Astrocyte (in vitro differentiated cells and primary cell): ENCODE measurements around the gene BNIPL. TPM values are rescaled to one million over a fixed set of nuclear protein-coding genes. Genes with fewer than 3 reads are reported as not detected.

Experiments
- DNase-seq: peaks from one replicate; pipeline ENCODE4 v3.0.0-alpha.2; 2010; ENCODE audit warnings: low read depth
- FAIRE-seq: peaks from 2 replicates; lab custom pipeline; 2011; peaks lifted over from hg19 to GRCh38; lab: Jason Lieb, UNC
- H2AFZ ChIP-seq: 2 replicates; pipeline ENCODE4 v1.6.0; 2012; ENCODE audit warnings: low read depth, low read length, inconsistent platforms
- H3K27ac ChIP-seq: 2 replicates; pipeline ENCODE4 v1.5.1; 2011; ENCODE audit warnings: low read depth, low read length, inconsistent platforms
- H3K27me3 ChIP-seq: 2 replicates; pipeline ENCODE4 v1.6.0; 2011; ENCODE audit warnings: low read length, inconsistent platforms; ENCODE audit not compliant: insufficient read depth
- H3K36me3 ChIP-seq: 2 replicates; pipeline ENCODE4 v1.5.1; 2011; ENCODE audit warnings: low read length, inconsistent platforms; ENCODE audit not compliant: insufficient read depth
- H3K4me1 ChIP-seq: 2 replicates; pipeline ENCODE4 v1.5.1; 2011; ENCODE audit warnings: low read length, inconsistent platforms; ENCODE audit not compliant: insufficient read depth
- H3K4me2 ChIP-seq: 2 replicates; pipeline ENCODE4 v1.6.0; 2012; ENCODE audit warnings: low read length, inconsistent platforms
- H3K4me3 ChIP-seq: 2 replicates; pipeline ENCODE4 v1.5.1; 2011; ENCODE audit warnings: low read depth, mild to moderate bottlenecking, low read length, inconsistent platforms; ENCODE audit not compliant: insufficient read depth
- H3K79me2 ChIP-seq: 2 replicates; pipeline ENCODE4 v1.6.0; 2012; ENCODE audit warnings: mild to moderate bottlenecking, low read length, inconsistent platforms; ENCODE audit not compliant: insufficient read depth
- H3K9ac ChIP-seq: 2 replicates; pipeline ENCODE4 v1.6.0; 2012; ENCODE audit warnings: mild to moderate bottlenecking, low read length, inconsistent platforms
- H3K9me3 ChIP-seq: 2 replicates; pipeline ENCODE4 v1.5.1; 2012; ENCODE audit warnings: low read depth, mild to moderate bottlenecking, low read length, inconsistent platforms; ENCODE audit not compliant: insufficient read depth
- H4K20me1 ChIP-seq: 2 replicates; pipeline ENCODE4 v1.6.0; 2012; ENCODE audit warnings: low read length, inconsistent platforms; ENCODE audit not compliant: insufficient read depth
- H3K27ac Mint-ChIP-seq: one replicate; pipeline ENCODE4 v1.8.0; 2021; ENCODE audit warnings: mild to moderate bottlenecking, mixed read lengths; ENCODE audit not compliant: unreplicated experiment
- H3K27me3 Mint-ChIP-seq: one replicate; pipeline ENCODE4 v1.8.0; 2021; ENCODE audit warnings: low read depth, mixed read lengths; ENCODE audit not compliant: unreplicated experiment
- H3K36me3 Mint-ChIP-seq: one replicate; pipeline ENCODE4 v1.8.0; 2021; ENCODE audit warnings: low read depth, mixed read lengths; ENCODE audit not compliant: unreplicated experiment
- H3K4me1 Mint-ChIP-seq: one replicate; pipeline ENCODE4 v1.8.0; 2021; ENCODE audit warnings: low read depth, mixed read lengths; ENCODE audit not compliant: unreplicated experiment
- H3K4me3 Mint-ChIP-seq: one replicate; pipeline ENCODE4 v1.8.0; 2021; ENCODE audit warnings: mild to moderate bottlenecking, moderate library complexity, mixed read lengths; ENCODE audit not compliant: unreplicated experiment
- H3K9me3 Mint-ChIP-seq: one replicate; pipeline ENCODE4 v1.8.0; 2021; ENCODE audit warnings: mild to moderate bottlenecking, mixed read lengths; ENCODE audit not compliant: unreplicated experiment
- EZH2 ChIP-seq: IDR thresholded peaks from 2 replicates; pipeline ENCODE4 v1.6.1; 2012; ENCODE audit warnings: mild to moderate bottlenecking, low read length, inconsistent platforms; ENCODE audit not compliant: insufficient read depth
- total RNA-seq: library from RNA; stranded (reverse); gene quantifications from 2 replicates; pipeline ENCODE4 v1.2.1, GENCODE V29; 2021
- TF ChIP-seq, protein P1 (sequence below): IDR thresholded peaks from 2 replicates; pipeline ENCODE4 v1.5.1; 2011; ENCODE audit warnings: low read depth, mild to moderate bottlenecking, inconsistent platforms, low read length, moderate library complexity; ENCODE audit not compliant: insufficient read depth

BNIPL gene
- total RNA-seq, 1 donor from 2014 or later = 0.73 TPM

- no peaks in the 10 kb centered on the region for H3K27me3 Mint-ChIP-seq
- Histone ChIP-seq H3K4me3 (no peak overlapping the region), H3K9ac (no peak overlapping the region), H3K4me1 (no peaks in the 10 kb centered on the region), H3K27me3 (no peaks in the 10 kb centered on the region), H3K36me3 (no peaks in the 10 kb centered on the region), H3K9me3 (no peaks in the 10 kb centered on the region), H3K79me2 (no peaks in the 10 kb centered on the region), H3K27ac (no peak overlapping the region), H4K20me1 (no peaks in the 10 kb centered on the region), H3K4me2 (no peak overlapping the region), H2AFZ (no peak overlapping the region)
- peaks cover 8% of the 10 kb centered on the region for H3K4me1 Mint-ChIP-seq
- TF ChIP-seq EZH2 = no peak
- TF ChIP-seq, protein P1, sequence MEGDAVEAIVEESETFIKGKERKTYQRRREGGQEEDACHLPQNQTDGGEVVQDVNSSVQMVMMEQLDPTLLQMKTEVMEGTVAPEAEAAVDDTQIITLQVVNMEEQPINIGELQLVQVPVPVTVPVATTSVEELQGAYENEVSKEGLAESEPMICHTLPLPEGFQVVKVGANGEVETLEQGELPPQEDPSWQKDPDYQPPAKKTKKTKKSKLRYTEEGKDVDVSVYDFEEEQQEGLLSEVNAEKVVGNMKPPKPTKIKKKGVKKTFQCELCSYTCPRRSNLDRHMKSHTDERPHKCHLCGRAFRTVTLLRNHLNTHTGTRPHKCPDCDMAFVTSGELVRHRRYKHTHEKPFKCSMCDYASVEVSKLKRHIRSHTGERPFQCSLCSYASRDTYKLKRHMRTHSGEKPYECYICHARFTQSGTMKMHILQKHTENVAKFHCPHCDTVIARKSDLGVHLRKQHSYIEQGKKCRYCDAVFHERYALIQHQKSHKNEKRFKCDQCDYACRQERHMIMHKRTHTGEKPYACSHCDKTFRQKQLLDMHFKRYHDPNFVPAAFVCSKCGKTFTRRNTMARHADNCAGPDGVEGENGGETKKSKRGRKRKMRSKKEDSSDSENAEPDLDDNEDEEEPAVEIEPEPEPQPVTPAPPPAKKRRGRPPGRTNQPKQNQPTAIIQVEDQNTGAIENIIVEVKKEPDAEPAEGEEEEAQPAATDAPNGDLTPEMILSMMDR = no peak
- H3K9me3 Mint-ChIP-seq = no peaks in the 10 kb centered on the region
- DNase-seq (no peak), FAIRE-seq (no peak)
- no peak overlapping the region for H3K4me3 Mint-ChIP-seq
- no peak overlapping the region for H3K27ac Mint-ChIP-seq
- H3K36me3 Mint-ChIP-seq = peaks cover 29% of the 10 kb centered on the region
Observed at GRCh38 chr1:151035167-151035566, 1.2 kb upstream of the BNIPL start.

- H3K27ac Mint-ChIP-seq = no peak overlapping the region
- Histone ChIP-seq H3K9ac (no peak overlapping the region), H3K4me3 (no peak overlapping the region)
Observed at GRCh38 chr1:151037032-151037431, 646 bp downstream of the BNIPL start.

DNA sequence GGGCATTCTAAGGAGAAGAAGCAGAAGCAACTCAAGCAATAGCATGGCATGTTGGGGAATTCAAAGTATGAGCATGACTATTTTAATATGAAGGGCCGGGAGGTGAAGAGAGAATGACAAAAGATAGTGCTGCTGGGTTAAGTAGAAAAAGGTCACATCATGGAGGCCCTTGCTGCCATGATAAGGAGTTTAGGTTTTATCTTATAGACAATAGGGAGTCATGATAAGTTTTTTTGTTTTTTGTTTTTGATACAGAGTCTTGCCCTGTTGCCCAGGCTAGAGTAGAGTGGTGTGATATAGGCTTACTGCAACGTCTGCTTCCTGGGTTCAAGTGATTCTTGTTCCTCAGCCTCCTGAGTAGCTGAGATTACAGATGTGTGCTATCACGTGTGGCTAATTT, 3.1 kb downstream of the BNIPL start:
- no peak for FAIRE-seq
- Mint-ChIP-seq H3K27me3 (no peaks in the 10 kb centered on the region), H3K27ac (no peak overlapping the region), H3K4me3 (no peak overlapping the region), H3K36me3 (peaks cover 17% of the 10 kb centered on the region), H3K4me1 (peaks cover under 1% of the 10 kb centered on the region), H3K9me3 (no peaks in the 10 kb centered on the region)
- no peaks in the 10 kb centered on the region for H3K79me2 ChIP-seq
- H3K27me3 ChIP-seq = no peaks in the 10 kb centered on the region
- H3K4me3 ChIP-seq = no peak overlapping the region
- TF ChIP-seq EZH2 = no peak
- no peak overlapping the region for H3K4me2 ChIP-seq
- no peak overlapping the region for H2AFZ ChIP-seq
- DNase-seq = no peak
- H3K9me3 ChIP-seq = no peaks in the 10 kb centered on the region
- H3K9ac ChIP-seq = no peak overlapping the region
- H4K20me1 ChIP-seq = no peaks in the 10 kb centered on the region
- no peaks in the 10 kb centered on the region for H3K4me1 ChIP-seq
- no peaks in the 10 kb centered on the region for H3K36me3 ChIP-seq
- no peak overlapping the region for H3K27ac ChIP-seq

More at GRCh38 chr1:151037032-151037431, 646 bp downstream of the BNIPL start:
- DNase-seq (no peak), FAIRE-seq (no peak)
- H3K4me1 Mint-ChIP-seq = peaks cover 8% of the 10 kb centered on the region
- Histone ChIP-seq H3K27ac (no peak overlapping the region), H3K36me3 (no peaks in the 10 kb centered on the region), H2AFZ (no peak overlapping the region), H4K20me1 (no peaks in the 10 kb centered on the region), H3K4me1 (no peaks in the 10 kb centered on the region), H3K79me2 (no peaks in the 10 kb centered on the region), H3K4me2 (no peak overlapping the region), H3K27me3 (no peaks in the 10 kb centered on the region), H3K9me3 (no peaks in the 10 kb centered on the region)
- no peak overlapping the region for H3K4me3 Mint-ChIP-seq
- H3K9me3 Mint-ChIP-seq = no peaks in the 10 kb centered on the region
- H3K36me3 Mint-ChIP-seq = peaks cover 21% of the 10 kb centered on the region
- TF ChIP-seq, protein P1 = no peak
- no peak for TF ChIP-seq EZH2
- H3K27me3 Mint-ChIP-seq = no peaks in the 10 kb centered on the region
